Measurements from ENCODE around the gene STEAP3.

The STEAP3 gene, protein sequence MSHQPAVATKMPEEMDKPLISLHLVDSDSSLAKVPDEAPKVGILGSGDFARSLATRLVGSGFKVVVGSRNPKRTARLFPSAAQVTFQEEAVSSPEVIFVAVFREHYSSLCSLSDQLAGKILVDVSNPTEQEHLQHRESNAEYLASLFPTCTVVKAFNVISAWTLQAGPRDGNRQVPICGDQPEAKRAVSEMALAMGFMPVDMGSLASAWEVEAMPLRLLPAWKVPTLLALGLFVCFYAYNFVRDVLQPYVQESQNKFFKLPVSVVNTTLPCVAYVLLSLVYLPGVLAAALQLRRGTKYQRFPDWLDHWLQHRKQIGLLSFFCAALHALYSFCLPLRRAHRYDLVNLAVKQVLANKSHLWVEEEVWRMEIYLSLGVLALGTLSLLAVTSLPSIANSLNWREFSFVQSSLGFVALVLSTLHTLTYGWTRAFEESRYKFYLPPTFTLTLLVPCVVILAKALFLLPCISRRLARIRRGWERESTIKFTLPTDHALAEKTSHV

GRCh38 chr2:119223521-119224390 lies at the start of gene STEAP3:
Gene STEAP3, plus strand, starts transcription at chr2:119223834. Its CDS starts 7,179 bp downstream, at chr2:119231013.
- no peak for DNase-seq (ENCODE audit: low read depth)

DNA sequence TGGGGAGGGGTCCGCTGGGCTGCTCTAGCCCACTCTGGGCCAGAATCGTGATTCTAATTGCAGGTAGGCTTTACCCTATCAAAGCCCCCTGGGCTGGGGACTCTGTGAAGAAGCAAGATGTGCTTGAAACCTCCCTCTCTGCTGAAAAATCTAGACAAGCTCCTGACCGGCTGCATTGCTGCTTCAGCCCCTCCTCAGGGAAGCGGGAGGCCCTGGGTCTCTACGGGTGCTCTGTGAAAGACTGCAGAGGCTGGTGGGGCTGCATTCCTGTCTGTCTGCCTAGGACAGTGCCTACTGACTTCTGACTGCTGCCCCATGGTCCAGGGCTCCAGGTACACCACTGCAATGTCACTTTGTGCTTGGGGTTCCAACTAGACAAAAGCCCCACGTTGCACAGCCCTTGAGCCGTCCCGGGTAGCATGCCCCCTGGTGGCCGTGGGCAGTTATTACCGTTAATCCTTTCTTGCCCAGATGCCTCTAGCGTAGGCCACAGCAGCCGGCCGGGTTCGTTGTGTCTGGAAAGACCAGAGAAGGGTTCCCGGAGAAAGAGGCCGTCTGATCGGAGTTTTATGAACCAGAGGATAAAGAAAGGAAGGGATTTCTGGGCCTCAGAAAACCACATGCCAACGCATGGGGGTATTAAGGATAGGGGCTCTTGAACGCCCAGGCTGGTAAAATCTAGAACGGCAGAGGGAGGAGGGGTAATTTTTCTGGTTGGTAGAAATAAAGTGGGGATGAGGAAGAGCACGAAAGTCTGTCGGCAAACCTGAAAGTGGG lies 49.2 kb upstream of the STEAP3 start:
- DNase-seq (ENCODE audit: low read depth), result peak; percentile 29

GRCh38 chr2:119174993-119175347 lies 48.7 kb upstream of the STEAP3 start:
- no peak for DNase-seq (ENCODE audit: low read depth)

GRCh38 chr2:119175517-119175916 lies 48.1 kb upstream of the STEAP3 start:
- no peak for DNase-seq (ENCODE audit: low read depth)

DNA sequence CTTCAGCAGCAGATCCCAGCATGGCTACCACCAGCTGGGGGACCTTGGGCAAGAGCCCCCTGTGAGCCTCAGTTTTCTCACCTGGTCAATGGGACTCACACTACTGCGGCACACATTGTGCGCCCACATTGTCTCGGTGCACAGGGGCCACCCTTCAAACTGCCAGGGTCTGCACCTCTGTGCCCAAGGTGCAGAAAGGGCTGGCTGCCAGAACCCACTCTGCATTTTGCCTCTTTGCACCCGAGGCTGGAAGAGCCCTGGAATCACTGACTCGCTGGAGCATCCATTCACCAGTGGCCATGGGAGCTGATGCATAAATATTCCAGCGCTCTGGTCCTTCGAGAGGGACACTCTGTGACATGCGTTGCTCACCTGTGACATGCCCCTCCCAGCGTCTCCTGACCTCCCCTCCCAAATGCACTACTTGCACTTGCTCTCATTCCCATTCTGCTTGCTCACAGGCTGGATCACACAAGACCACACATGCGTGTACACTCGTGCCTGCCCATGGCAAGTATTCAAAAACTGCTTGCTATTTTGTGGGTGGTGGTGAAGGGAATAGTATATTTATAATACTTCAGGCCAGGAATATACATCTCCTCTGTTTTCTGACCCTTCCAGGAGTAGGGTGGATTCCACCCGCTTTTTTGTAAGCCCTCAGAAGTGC lies 46.3 kb upstream of the STEAP3 start:
- DNase-seq (ENCODE audit: low read depth), result no peak

GRCh38 chr2:119177838-119178190 lies 45.8 kb upstream of the STEAP3 start:
- no peak for DNase-seq (ENCODE audit: low read depth)

DNA sequence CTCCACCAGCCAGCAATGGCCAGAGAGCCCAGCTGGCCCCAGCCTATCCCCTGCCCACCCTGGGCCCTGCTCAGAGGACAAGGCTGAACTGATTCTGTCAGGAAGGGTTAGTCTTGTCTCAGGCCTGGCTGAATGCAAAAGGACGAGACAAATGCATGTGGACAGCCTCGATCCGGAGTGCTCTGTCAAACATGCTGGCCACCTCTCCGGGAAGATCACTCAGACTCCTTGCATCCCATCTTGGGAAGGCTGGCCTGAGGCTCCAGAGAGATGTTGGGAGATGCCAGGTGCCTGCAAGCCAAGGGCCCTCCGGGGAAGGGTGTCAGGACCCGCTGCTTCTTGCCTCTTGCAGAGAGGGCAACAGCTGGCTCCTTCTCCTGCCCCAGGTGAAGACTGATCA lies 44.9 kb upstream of the STEAP3 start:
- DNase-seq (ENCODE audit: low read depth), result no peak

- no peak for DNase-seq (ENCODE audit: low read depth)
Measured at GRCh38 chr2:119179202-119179601, 44.4 kb upstream of the STEAP3 start.

DNA sequence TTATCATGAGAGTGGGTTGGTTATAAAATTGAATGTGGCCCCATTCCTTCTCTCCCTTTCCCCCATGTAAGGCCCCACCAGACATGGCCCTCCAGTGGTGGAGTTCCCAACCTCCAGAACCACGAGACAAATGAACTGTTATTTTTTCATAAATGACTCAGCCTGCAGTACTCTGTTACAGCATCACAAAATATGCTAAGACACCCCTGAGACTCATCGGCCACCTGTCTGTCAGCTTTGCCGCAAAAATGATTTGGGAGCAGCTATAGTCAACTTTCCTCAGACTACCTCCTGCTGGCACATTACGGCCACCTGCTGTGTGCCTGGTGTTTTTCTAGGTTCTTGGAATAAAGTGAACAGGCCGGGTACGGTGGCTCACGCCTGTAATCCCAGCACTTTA lies 43.6 kb upstream of the STEAP3 start:
- no peak for DNase-seq (ENCODE audit: low read depth)

DNA sequence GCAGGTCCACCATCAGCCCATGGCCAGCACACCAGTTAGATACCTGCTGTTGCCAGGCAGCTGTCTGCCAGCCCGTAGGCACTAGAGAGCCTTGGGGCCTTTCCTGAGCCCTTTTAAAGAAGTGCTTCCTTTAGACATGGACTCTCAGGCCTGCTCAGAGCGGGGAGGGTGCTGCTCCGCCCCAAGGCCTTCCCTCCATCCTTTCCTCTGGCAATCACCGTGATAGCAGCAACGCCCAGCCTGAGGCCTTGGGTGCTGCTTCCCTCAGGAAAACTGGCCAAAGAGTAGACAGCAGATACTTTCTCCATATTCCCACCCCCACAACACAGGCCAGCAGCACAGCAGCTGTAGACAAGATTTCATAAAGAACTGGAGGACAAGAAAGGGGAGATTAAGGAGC lies 42.7 kb upstream of the STEAP3 start:
- DNase-seq (ENCODE audit: low read depth), result no peak

- DNase-seq (ENCODE audit: low read depth), result no peak
Measured at GRCh38 chr2:119181391-119181790, 42.2 kb upstream of the STEAP3 start.

GRCh38 chr2:119181791-119182445 lies 41.7 kb upstream of the STEAP3 start:
- DNase-seq (ENCODE audit: low read depth), result no peak

GRCh38 chr2:119184512-119184911 lies 39.1 kb upstream of the STEAP3 start:
- no peak for DNase-seq (ENCODE audit: low read depth)

- DNase-seq (ENCODE audit: low read depth), result no peak
Measured at GRCh38 chr2:119190321-119191111, 33.1 kb upstream of the STEAP3 start.

DNA sequence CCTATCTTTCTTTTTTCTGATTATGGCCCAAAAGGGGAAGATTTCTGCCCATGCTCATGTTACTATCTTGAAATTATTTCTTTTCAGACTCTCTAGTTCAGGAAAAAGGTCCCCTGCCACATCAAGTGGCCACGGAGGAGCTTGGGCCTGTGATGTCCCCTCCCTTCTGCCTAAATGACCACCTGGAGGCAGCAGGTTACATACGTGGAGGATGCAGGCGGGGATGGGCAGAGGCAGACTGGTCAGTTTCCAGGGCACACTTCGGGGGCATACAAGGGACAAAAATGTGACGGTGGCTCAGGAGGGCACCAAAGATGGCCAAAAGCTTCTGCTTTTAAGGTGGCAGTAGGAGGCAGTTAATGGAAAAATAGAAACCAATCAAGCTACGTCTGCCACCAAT lies 30.7 kb upstream of the STEAP3 start:
- DNase-seq (ENCODE audit: low read depth), result no peak

GRCh38 chr2:119195001-119195400 lies 28.6 kb upstream of the STEAP3 start:
- no peak for DNase-seq (ENCODE audit: low read depth)

GRCh38 chr2:119195887-119196286 lies 27.7 kb upstream of the STEAP3 start:
- DNase-seq (ENCODE audit: low read depth), result no peak

GRCh38 chr2:119196301-119197125 lies 27.1 kb upstream of the STEAP3 start:
- DNase-seq (ENCODE audit: low read depth), result no peak

GRCh38 chr2:119197126-119197405 lies 26.6 kb upstream of the STEAP3 start:
- DNase-seq (ENCODE audit: low read depth), result no peak

Data from activated T-helper 9 cell treated with anti-CD3 and anti-CD28 coated beads, Interleukin-2, amount 50 U/mL, for 16 hours (primary cell).